OCI-LY3 (cell line): Measurements from ENCODE around the gene RAPGEF1.

ENCODE experiments used
- H2AFZ ChIP-seq: fragments of 200-600, 300-600 bp; shearing (Covaris generic); 2 replicates; pipeline ENCODE4 v1.6.0; 2014; ENCODE audit warnings: antibody characterized with exemption, low read depth, low read length
- H3K27ac ChIP-seq: fragments of 200-600, 300-600 bp; sonication (generic); 2 replicates; pipeline ENCODE4 v1.5.1; 2014; ENCODE audit warnings: mild to moderate bottlenecking, low read length, moderate library complexity, mixed read lengths
- H3K27me3 ChIP-seq: fragments of 200-600, 300-600 bp; sonication (generic); 2 replicates; pipeline ENCODE4 v1.6.1; 2014; ENCODE audit warnings: low read depth, low read length, mixed read lengths
- H3K36me3 ChIP-seq: fragments of 200-600, 300-600 bp; sonication (generic); replicated peaks from 2 replicates; pipeline ENCODE3; 2014; ENCODE audit warnings: low read depth, low read length, mixed read lengths
- H3K4me1 ChIP-seq: fragments of 300-600, 200-600 bp; sonication (generic); 2 replicates; pipeline ENCODE4 v1.6.1; 2014; ENCODE audit warnings: low read length, mixed read lengths
- H3K4me2 ChIP-seq: fragments of 200-600, 300-600 bp; sonication (generic); 2 replicates; pipeline ENCODE4 v1.6.1; 2014; ENCODE audit warnings: low read length, mixed read lengths
- H3K4me3 ChIP-seq: fragments of 300-600, 200-600 bp; sonication (generic); 2 replicates; pipeline ENCODE4 v1.5.1; 2014; ENCODE audit warnings: antibody characterized with exemption, mild to moderate bottlenecking, low read length, moderate library complexity
- H3K79me2 ChIP-seq: fragments of 300-600, 200-600 bp; shearing (Covaris generic); 2 replicates; pipeline ENCODE4 v1.6.1; 2014; ENCODE audit warnings: mild to moderate bottlenecking, low read length, mixed read lengths
- H3K9ac ChIP-seq: fragments of 300-600, 200-600 bp; shearing (Covaris generic); 2 replicates; pipeline ENCODE4 v1.6.0; 2014; ENCODE audit warnings: mild to moderate bottlenecking, low read length, moderate library complexity
- H3K9me3 ChIP-seq: fragments of 200-600, 300-600 bp; shearing (Covaris generic); 2 replicates; pipeline ENCODE4 v1.6.1; 2014; ENCODE audit warnings: low read length, mixed read lengths; ENCODE audit not compliant: insufficient read depth
- H4K20me1 ChIP-seq: fragments of 200-600, 300-600 bp; sonication (generic); 2 replicates; pipeline ENCODE4 v1.6.1; 2016; ENCODE audit warnings: low read length, mixed read lengths; ENCODE audit not compliant: insufficient read depth
- CTCF ChIP-seq: fragments of 200-600, 300-600 bp; sonication (generic); IDR thresholded peaks from 2 replicates; pipeline ENCODE4 v1.5.1; 2014; ENCODE audit warnings: antibody characterized with exemption, low read length, low read depth
- EZH2phosphoT487 ChIP-seq: fragments of 200-600 bp; shearing (Covaris generic); IDR thresholded peaks from 2 replicates; pipeline ENCODE4 v1.6.1; 2018; ENCODE audit warnings: antibody characterized with exemption, mixed run types, low read depth

Gene RAPGEF1

GRCh38 chr9:131590907-131591844 is 148.7 kb downstream of the RAPGEF1 start:
- Histone ChIP-seq H3K4me2 (no peak overlapping the region), H3K79me2 (peaks cover 10% of the 10 kb centered on the region; the same call in 1 of the 2 replicates), H3K9me3 (no peaks in the 10 kb centered on the region), H4K20me1 (peaks cover 5% of the 10 kb centered on the region; the same call in 1 of the 2 replicates), H3K9ac (no peak overlapping the region), H3K4me1 (no peaks in the 10 kb centered on the region), H2AFZ (no peak overlapping the region), H3K4me3 (no peak overlapping the region), H3K36me3 (peaks cover 84% of the 10 kb centered on the region), H3K27ac (peak overlapping the region; percentile 28; the same call in 1 of the 2 replicates), H3K27me3 (no peaks in the 10 kb centered on the region)
- TF ChIP-seq CTCF (peak; percentile 80), EZH2phosphoT487 (no peak)

- H3K9ac ChIP-seq = no peak overlapping the region
- no peaks in the 10 kb centered on the region for H3K27me3 ChIP-seq
- H3K79me2 ChIP-seq = peaks cover 10% of the 10 kb centered on the region; the same call in 1 of the 2 replicates
- H2AFZ ChIP-seq = no peak overlapping the region
- no peaks in the 10 kb centered on the region for H3K4me1 ChIP-seq
- H3K36me3 ChIP-seq = peaks cover 79% of the 10 kb centered on the region
- TF ChIP-seq CTCF = no peak
- TF ChIP-seq EZH2phosphoT487 = no peak
- no peak overlapping the region for H3K27ac ChIP-seq
- H4K20me1 ChIP-seq = peaks cover 5% of the 10 kb centered on the region; the same call in 1 of the 2 replicates
- H3K9me3 ChIP-seq = no peaks in the 10 kb centered on the region
- H3K4me2 ChIP-seq = no peak overlapping the region
- H3K4me3 ChIP-seq = no peak overlapping the region
These were observed 149.4 kb downstream of the RAPGEF1 start for GRCh38 chr9:131590449-131590848.

GRCh38 chr9:131589993-131590392 is 149.9 kb downstream of the RAPGEF1 start:
- Histone ChIP-seq H3K9ac (no peak overlapping the region), H3K4me3 (no peak overlapping the region), H3K79me2 (peaks cover 10% of the 10 kb centered on the region; the same call in 1 of the 2 replicates), H3K4me1 (no peaks in the 10 kb centered on the region), H4K20me1 (peaks cover 5% of the 10 kb centered on the region; the same call in 1 of the 2 replicates), H3K36me3 (peaks cover 74% of the 10 kb centered on the region), H3K9me3 (no peaks in the 10 kb centered on the region), H3K27me3 (no peaks in the 10 kb centered on the region), H3K4me2 (no peak overlapping the region), H3K27ac (no peak overlapping the region), H2AFZ (no peak overlapping the region)
- TF ChIP-seq EZH2phosphoT487 (no peak), CTCF (no peak)

- H3K79me2 ChIP-seq = peaks cover 10% of the 10 kb centered on the region; the same call in 1 of the 2 replicates
- H3K4me1 ChIP-seq = no peaks in the 10 kb centered on the region
- H4K20me1 ChIP-seq = peaks cover 5% of the 10 kb centered on the region; the same call in 1 of the 2 replicates
- no peaks in the 10 kb centered on the region for H3K9me3 ChIP-seq
- no peak overlapping the region for H3K9ac ChIP-seq
- H3K27ac ChIP-seq = no peak overlapping the region
- peaks cover 72% of the 10 kb centered on the region for H3K36me3 ChIP-seq
- H3K27me3 ChIP-seq = no peaks in the 10 kb centered on the region
- H3K4me2 ChIP-seq = no peak overlapping the region
- no peak overlapping the region for H2AFZ ChIP-seq
- TF ChIP-seq CTCF (no peak), EZH2phosphoT487 (no peak)
- H3K4me3 ChIP-seq = no peak overlapping the region
These were observed 150.7 kb downstream of the RAPGEF1 start for GRCh38 chr9:131589124-131589711.
